Endothelial cell of umbilical vein (primary cell): ENCODE results near the gene KCNIP1. TPM values are rescaled to one million over a fixed set of nuclear protein-coding genes. Genes with fewer than 3 reads are reported as not detected.

Experiments
- BruUV-seq: library from RNA; stranded (reverse); fragments of 400-500 nt; replicated peaks from 2 replicates; lab custom pipeline; 2021; lab: Mats Ljungman, UMichigan
- CTCF ChIA-PET: fragments of 300-600, 350-600 bp; sonication (Branson Sonifier 250); formaldehyde crosslinking; loops from one replicate; lab custom pipeline; 2021; ENCODE audit warnings: antibody characterized with exemption, inconsistent platforms; lab: Charles Lee
- POLR2A ChIA-PET: fragments of 300-600, 350-600 bp; sonication (Branson Sonifier 250); formaldehyde crosslinking; loops from one replicate; lab custom pipeline; 2021; ENCODE audit warnings: antibody characterized with exemption, inconsistent platforms; lab: Charles Lee
- DNase-seq: peaks from one replicate; pipeline ENCODE4 v3.0.0-alpha.2; 2011; ENCODE audit warnings: low read depth, low spot score
- FAIRE-seq: peaks from 2 replicates; lab custom pipeline; 2011; peaks lifted over from hg19 to GRCh38; lab: Jason Lieb, UNC
- H2AFZ ChIP-seq: 2 replicates; pipeline ENCODE4 v1.6.0; 2012; ENCODE audit warnings: low read depth, low read length, control low read depth, inconsistent platforms
- H3K27ac ChIP-seq: 2 replicates; pipeline ENCODE4 v1.5.1; 2011; ENCODE audit warnings: low read depth, mild to moderate bottlenecking, control low read depth, low read length, moderate library complexity; ENCODE audit not compliant: insufficient read depth
- H3K27me3 ChIP-seq, 2 experiments: 2 replicates each; pipeline versions ENCODE4 v1.6.0 to v1.6.1; 2011; ENCODE audit warnings: low read length in 2 of 2, mixed read lengths in 1 of 2; ENCODE audit not compliant: control insufficient read depth in 2 of 2, insufficient read depth in 2 of 2
- H3K36me3 ChIP-seq, 2 experiments: 2 replicates in 1 of 2; 3 replicates in 1 of 2; pipeline ENCODE4 v1.5.1; 2011; ENCODE audit warnings: low read length in 2 of 2, mild to moderate bottlenecking in 1 of 2, moderate library complexity in 1 of 2; ENCODE audit not compliant: control insufficient read depth in 2 of 2, insufficient read depth in 2 of 2; ENCODE audit errors: extremely low read depth in 1 of 2
- H3K4me1 ChIP-seq: 3 replicates; pipeline ENCODE4 v1.5.1; 2011; ENCODE audit warnings: mild to moderate bottlenecking, low read length; ENCODE audit not compliant: control insufficient read depth, insufficient read depth; ENCODE audit errors: extremely low read depth
- H3K4me2 ChIP-seq: 2 replicates; pipeline ENCODE4 v1.6.1; 2011; ENCODE audit warnings: low read length, control low read depth, mixed read lengths; ENCODE audit not compliant: insufficient read depth
- H3K4me3 ChIP-seq, 3 experiments: fragments of 200-600 bp in 1 of 3; sonication (generic), shearing (Covaris generic) in 1 of 3; replicated peaks in 1 of 3; 2 replicates each; pipeline ENCODE4 v1.5.1; 2011 to 2016; ENCODE audit warnings: control low read depth in 3 of 3, low read length in 3 of 3, mild to moderate bottlenecking in 2 of 3, inconsistent platforms in 1 of 3, low read depth in 1 of 3, moderate library complexity in 1 of 3; ENCODE audit not compliant: insufficient read depth in 1 of 3
- H3K79me2 ChIP-seq: 2 replicates; pipeline ENCODE4 v1.6.0; 2012; ENCODE audit warnings: low read length, inconsistent platforms; ENCODE audit not compliant: control insufficient read depth, insufficient read depth
- H3K9ac ChIP-seq: replicated peaks from 2 replicates; pipeline ENCODE3; 2011; ENCODE audit warnings: low read length, control low read depth; ENCODE audit not compliant: insufficient read depth; ENCODE audit errors: extremely low read depth
- H3K9me1 ChIP-seq: replicated peaks from 3 replicates; pipeline ENCODE4 v1.6.0; 2011; ENCODE audit warnings: mild to moderate bottlenecking, low read length; ENCODE audit not compliant: control insufficient read depth, insufficient read depth; ENCODE audit errors: extremely low read depth
- H3K9me3 ChIP-seq: replicated peaks from 2 replicates; pipeline ENCODE4 v1.5.1; 2012; ENCODE audit warnings: low read length, inconsistent platforms; ENCODE audit not compliant: control insufficient read depth, insufficient read depth
- H4K20me1 ChIP-seq: replicated peaks from 2 replicates; pipeline ENCODE3; 2011; ENCODE audit warnings: mild to moderate bottlenecking, low read length; ENCODE audit not compliant: control insufficient read depth, insufficient read depth; ENCODE audit errors: extremely low read depth
- CTCF ChIP-seq, 2 donors: IDR thresholded peaks; 1 replicate in 1 of 2; 2 replicates in 1 of 2; pipeline ENCODE4 v1.5.1; 2011; ENCODE audit warnings: low read length in 2 of 2, mild to moderate bottlenecking in 2 of 2, moderate library complexity in 2 of 2, control low read depth in 1 of 2, inconsistent platforms in 1 of 2, low read depth in 1 of 2; ENCODE audit not compliant: insufficient read depth in 1 of 2; ENCODE audit errors: extremely low read depth in 1 of 2
- EZH2 ChIP-seq: IDR thresholded peaks from 2 replicates; pipeline ENCODE4 v1.6.1; 2012; ENCODE audit warnings: borderline replicate concordance, low read depth, mild to moderate bottlenecking, moderate library complexity, low read length, inconsistent platforms; ENCODE audit not compliant: severe bottlenecking
- FOS ChIP-seq: IDR thresholded peaks from 2 replicates; pipeline ENCODE4 v1.6.1; 2011; ENCODE audit warnings: mild to moderate bottlenecking, low read length, moderate library complexity, borderline replicate concordance; ENCODE audit not compliant: insufficient read depth
- GATA2 ChIP-seq: IDR thresholded peaks from 2 replicates; pipeline ENCODE4 v1.7.0; 2011; ENCODE audit warnings: low read depth, mild to moderate bottlenecking, moderate library complexity, mixed read lengths, low read length; ENCODE audit not compliant: insufficient read length, insufficient read depth
- JUN ChIP-seq: IDR thresholded peaks from 2 replicates; pipeline ENCODE4 v1.6.1; 2011; ENCODE audit warnings: borderline replicate concordance, low read depth; ENCODE audit not compliant: insufficient read length, insufficient read depth
- MYC ChIP-seq: IDR thresholded peaks from one replicate; pipeline ENCODE4 v1.6.1; 2011; ENCODE audit warnings: mild to moderate bottlenecking, low read depth, low read length
- POLR2A ChIP-seq: IDR thresholded peaks from 2 replicates; pipeline ENCODE4 v1.6.1; 2012; ENCODE audit warnings: low read depth, mild to moderate bottlenecking, control low read depth, low read length
- POLR2AphosphoS5 ChIP-seq: IDR thresholded peaks from 2 replicates; pipeline ENCODE4 v1.6.1; 2012; ENCODE audit warnings: low read depth, mild to moderate bottlenecking, control low read depth, low read length, moderate library complexity; ENCODE audit not compliant: insufficient read depth
- dilution Hi-C: fragments of 300-500 bp; cut with MboI; formaldehyde crosslinking; loops from one replicate; pipeline ENCODE4 v1.15.0; 2019; ENCODE audit warnings: low sequenced_read_pairs; ENCODE audit not compliant: extremely low pct_ligation_motif_present
- intact Hi-C: fragments of 100-400 bp; cut with micrococcal nuclease; formaldehyde crosslinking; loops from one replicate; pipeline ENCODE4 v1.10.0; 2022
- polyA plus RNA-seq, 4 experiments: library from polyadenylated mRNA; depleted of rRNA in 3 of 4; stranded (reverse) in 3 of 4; unstranded in 1 of 4; fragments of >200 nt; gene quantifications; 2 replicates each; pipeline versions ENCODE4 v1.2.1 to v1.2.3, GENCODE V29; 2011 to 2012; ENCODE audit warnings: missing spikeins in 1 of 4
- total RNA-seq: library from RNA; stranded (reverse); gene quantifications from 2 replicates; pipeline ENCODE4 v1.2.3, GENCODE V29; 2021
- TF ChIP-seq, protein P1 (sequence below): IDR thresholded peaks from 2 replicates; pipeline ENCODE4 v1.6.1; 2011; ENCODE audit not compliant: insufficient read depth, insufficient read length

Gene KCNIP1
- total and polyA plus RNA-seq, 2 donors (not counting 3 experiments of a cell fraction or from before 2014, with no cell fraction given): 0.15 TPM; not detected in 1

DNA sequence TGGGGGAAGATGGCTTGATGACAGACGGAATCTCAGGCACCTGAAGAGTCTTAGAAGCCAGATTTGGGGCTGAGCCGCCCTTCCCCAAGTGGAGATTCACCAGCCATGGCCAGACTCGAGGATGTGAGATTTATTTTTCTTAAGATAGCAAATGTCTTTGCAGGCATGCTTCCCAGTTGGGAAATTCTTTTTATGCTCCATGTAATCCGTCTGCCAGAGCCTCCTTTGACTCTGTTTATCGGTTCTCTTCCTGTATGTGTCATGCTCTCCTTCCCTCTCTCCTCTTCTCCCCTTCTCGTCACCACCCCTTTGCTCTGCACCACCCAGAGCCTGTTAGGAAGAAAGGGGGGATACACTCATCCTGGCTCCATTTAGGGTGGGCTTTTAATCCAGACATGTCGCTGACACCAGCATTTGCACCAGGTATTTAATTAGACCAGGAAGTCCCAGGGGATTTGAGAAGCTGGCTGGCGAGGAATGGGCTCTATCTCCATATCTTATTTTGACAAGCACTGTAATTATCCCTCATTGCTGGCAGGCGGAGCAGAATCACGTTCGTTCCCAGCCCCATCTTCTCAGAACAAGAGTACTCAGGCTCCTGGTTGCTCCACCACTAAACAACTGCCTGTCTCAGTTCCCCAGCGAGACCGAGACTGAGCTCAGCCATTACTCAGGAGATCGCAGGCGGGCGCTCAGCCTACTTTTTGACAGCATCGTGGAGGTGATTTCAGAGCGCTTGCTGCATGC lies 50.9 kb downstream of the KCNIP1 start:
- Histone ChIP-seq H2AFZ (no peak overlapping the region), H3K9me3 (no peaks in the 10 kb centered on the region), H3K27ac (no peak overlapping the region), H3K4me2 (no peak overlapping the region), H3K4me1 (no peaks in the 10 kb centered on the region), H3K9me1 (no peaks in the 10 kb centered on the region), H4K20me1 (no peaks in the 10 kb centered on the region), H3K27me3 (no peaks in the 10 kb centered on the region), H3K9ac (no peak overlapping the region), H3K36me3 (no peaks in the 10 kb centered on the region), H3K79me2 (no peaks in the 10 kb centered on the region), H3K4me3 (no peak overlapping the region)
- no peak for TF ChIP-seq FOS
- TF ChIP-seq EZH2: no peak
- TF ChIP-seq GATA2: no peak
- TF ChIP-seq CTCF (IDR thresholded peaks at IDR 0.05; ENCODE audit: extremely low read depth in 1 of 2, insufficient read depth in 1 of 2, low read depth in 1 of 2, low read length in 2 of 2): no peak
- no peak for TF ChIP-seq MYC
- no peak for TF ChIP-seq POLR2AphosphoS5
- TF ChIP-seq POLR2A: no peak
- TF ChIP-seq, protein P1, sequence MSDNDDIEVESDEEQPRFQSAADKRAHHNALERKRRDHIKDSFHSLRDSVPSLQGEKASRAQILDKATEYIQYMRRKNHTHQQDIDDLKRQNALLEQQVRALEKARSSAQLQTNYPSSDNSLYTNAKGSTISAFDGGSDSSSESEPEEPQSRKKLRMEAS: no peak
- no peak for TF ChIP-seq JUN
- dilution Hi-C loops (no loop called here), intact Hi-C loops (loop anchor here (5.0 kb wide), 1 partner anchor 117 kb away; no protein-coding TSS in a partner anchor)
- ChIA-PET CTCF (interaction anchor here (1.0 to 1.3 kb wide), 3 partner anchors 10 to 41 kb away, joined by 3 read pairs; no protein-coding TSS in a partner anchor), POLR2A (no interaction called here)
- BruUV-seq: no TSS peak
- DNase-seq (no peak), FAIRE-seq (no peak)
